SK-MEL-5 (cell line): Measurements from ENCODE around the gene TMEM80. TPM values are rescaled to one million over a fixed set of nuclear protein-coding genes. Genes with fewer than 3 reads are reported as not detected.

Experiments
- DNase-seq: peaks from one replicate; pipeline ENCODE4 v3.0.0-alpha.2; 2016; ENCODE audit warnings: low read depth, low spot score
- in situ Hi-C: cut with HindIII; loops from 2 replicates; pipeline ENCODE4 v1.10.0; 2016; ENCODE audit warnings: low sequenced_read_pairs, high pct_unique_total_duplicates, low pct_unique_long_range_greater_than_20kb
- total RNA-seq: library from RNA; depleted of rRNA; stranded (reverse); fragments of >200 nt; shearing (Covaris generic); gene quantifications from 2 replicates; pipeline ENCODE4 v1.2.3, GENCODE V29; 2014

TMEM80 gene
- total RNA-seq, 1 experiment from 2014 or later, result 10.8 TPM

- in situ Hi-C loops, result no loop called here
- DNase-seq, result no peak
These were observed 12.3 kb downstream of the TMEM80 start for GRCh38 chr11:707817-708420.

GRCh38 chr11:708511-708910, 12.9 kb downstream of the TMEM80 start:
- no peak for DNase-seq
- in situ Hi-C loops, result no loop called here

DNA sequence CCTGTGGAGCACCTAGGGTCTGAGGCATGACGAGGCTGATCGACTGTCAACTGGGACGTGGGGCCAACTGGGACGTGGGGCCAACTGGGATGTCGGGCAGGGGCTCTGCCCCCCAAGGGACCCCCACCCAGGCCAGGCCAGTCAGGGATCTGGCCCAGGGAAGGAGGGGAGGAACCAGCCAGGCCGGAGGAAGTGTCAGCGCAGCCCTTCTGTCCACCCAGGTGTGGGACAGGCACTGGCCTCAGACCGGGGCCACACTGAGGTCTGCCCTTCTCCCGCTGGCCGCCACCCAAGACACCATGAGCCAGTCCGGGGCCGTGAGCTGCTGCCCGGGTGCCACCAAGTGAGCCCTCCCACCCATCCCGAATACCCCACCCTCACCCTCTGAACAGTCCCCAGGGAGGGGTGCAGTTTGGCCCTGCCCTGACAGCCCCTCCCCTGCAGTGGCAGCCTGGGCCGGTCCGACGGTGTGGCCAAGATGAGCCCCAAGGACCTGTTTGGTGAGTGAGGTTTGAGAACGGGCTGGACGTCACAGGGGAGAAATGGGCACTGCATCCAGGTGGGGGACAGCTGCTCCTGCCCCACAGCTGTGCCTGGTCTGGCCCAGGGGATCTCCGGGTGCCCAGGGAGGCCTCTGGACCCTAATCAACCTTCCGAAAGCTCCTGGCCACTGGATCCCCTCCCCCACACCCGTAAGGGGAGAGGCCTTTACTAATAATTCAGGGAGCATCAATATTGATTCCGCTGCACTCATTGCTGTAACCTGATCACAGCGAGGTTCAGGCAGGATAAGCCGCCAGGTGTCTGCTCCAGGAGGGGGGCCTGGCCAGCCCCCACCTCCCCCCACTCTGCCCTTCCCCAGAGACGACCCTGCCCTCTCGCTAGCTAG, 13.7 kb downstream of the TMEM80 start:
- DNase-seq, result no peak
- in situ Hi-C loops, result no loop called here

GRCh38 chr11:714436-714835, 18.8 kb downstream of the TMEM80 start:
- DNase-seq, result no peak

GRCh38 chr11:719214-720016, 23.8 kb downstream of the TMEM80 start:
- no peak for DNase-seq
- in situ Hi-C loops, result no loop called here

More at GRCh38 chr11:714436-714835, 18.8 kb downstream of the TMEM80 start:
- in situ Hi-C loops, result no loop called here

- no peak for DNase-seq
- in situ Hi-C loops, result no loop called here
These were observed 24.5 kb downstream of the TMEM80 start for GRCh38 chr11:720017-720641.

- DNase-seq, result no peak
These were observed 25.1 kb downstream of the TMEM80 start for GRCh38 chr11:720642-721246.

GRCh38 chr11:721247-721740, 25.7 kb downstream of the TMEM80 start:
- in situ Hi-C loops, result no loop called here

More at GRCh38 chr11:720642-721246, 25.1 kb downstream of the TMEM80 start:
- in situ Hi-C loops, result no loop called here

DNA sequence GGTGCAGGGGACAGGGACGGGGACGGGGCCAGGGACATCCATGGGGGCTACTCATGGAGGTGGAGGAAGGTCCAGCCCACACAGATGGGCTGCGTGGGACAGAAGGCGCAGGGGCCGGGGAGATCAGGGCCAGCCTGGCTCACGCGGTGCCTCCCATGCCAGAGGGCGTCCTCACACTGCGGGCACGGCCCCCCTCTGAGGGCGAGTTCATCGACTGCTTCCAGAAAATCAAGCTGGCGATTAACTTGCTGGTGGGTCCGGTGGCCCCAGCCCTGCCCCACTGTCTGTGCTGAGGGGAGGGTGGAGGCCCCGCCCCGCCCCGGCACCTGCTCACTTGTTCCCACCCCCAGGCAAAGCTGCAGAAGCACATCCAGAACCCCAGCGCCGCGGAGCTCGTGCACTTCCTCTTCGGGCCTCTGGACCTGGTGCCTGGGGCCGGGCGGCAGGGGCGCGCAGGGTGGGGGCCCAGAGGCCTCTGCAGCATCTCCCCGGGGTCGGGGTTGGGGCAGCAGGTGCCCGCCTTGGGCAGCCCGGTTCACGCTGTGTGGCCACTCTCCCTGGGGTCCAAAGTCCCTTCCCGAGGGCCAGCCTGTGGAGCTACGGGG, 26.2 kb downstream of the TMEM80 start:
- in situ Hi-C loops, result no loop called here
- DNase-seq, result no peak

More at GRCh38 chr11:721247-721740, 25.7 kb downstream of the TMEM80 start:
- no peak for DNase-seq

- in situ Hi-C loops, result no loop called here
- DNase-seq, result no peak
These were observed 26.8 kb downstream of the TMEM80 start for GRCh38 chr11:722346-722811.

DNA sequence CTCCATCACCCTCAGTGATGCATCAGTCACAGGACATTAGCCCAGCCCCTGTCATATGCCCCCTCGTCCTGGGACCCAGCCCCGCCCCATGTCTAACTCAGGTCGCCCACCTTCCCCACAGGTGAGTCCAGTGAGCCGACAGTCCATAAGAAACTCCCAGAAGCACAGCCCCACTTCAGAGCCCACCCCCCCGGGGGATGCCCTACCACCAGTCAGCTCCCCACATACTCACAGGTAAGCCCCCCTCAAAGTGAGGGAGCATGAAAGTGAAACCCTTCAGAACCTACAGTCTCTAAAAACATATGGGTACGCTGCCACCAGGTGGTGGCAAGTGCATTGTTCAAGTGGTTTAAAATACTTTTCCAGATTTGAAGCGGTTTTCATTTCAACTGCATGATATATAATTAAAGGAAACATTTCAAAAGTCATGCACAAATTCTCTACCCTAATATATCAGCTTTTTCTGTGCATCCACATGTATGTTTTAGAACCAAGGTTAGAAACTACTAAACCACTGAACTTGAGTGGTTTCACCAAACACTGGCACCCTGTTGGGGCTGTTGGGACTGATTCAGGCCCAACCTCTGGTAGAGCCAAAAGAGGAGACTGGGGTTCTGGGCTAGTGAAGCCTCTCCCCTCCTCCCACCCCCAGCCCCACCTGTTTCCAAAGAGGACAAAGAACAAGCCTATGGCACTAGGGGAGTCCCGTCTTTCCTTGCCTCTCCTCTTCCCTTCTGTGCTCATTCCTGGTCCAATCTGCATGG, 27.7 kb downstream of the TMEM80 start:
- in situ Hi-C loops, result no loop called here
- DNase-seq, result peak; percentile 60

DNA sequence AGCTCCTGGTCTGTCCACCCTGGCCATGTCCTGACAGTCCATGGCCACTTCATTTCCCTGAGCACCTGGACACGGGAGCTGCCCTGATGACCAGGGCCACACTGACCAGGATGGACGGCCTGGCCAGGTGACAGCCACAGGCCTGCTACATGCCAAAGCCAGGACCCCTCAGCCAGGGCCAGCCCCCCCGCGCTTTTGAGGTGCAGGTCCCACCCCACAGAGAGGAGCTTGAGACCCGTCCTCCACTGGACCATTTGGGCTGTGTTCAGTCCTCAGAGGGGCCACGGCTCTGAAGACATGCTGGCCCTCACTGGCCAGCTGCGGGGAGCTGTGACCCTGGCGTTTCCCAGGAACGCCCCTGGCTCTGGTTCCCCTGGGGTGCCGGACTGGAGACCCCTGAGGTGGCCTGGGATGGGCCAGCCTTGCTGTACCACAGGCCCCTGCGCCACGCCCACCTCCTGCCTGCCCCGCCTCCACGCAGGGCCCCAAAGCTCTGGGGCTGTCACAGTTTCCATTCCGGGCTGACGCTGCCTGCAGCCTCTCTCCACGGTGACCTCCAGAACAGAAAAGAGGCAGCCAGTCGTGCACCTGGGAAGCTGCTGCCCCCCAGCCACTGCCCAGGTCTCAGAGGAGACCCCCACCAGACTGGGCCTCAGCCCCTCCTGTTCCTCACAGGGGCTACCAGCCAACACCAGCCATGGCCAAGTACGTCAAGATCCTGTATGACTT, 28.6 kb downstream of the TMEM80 start:
- in situ Hi-C loops, result no loop called here
- DNase-seq, result no peak

GRCh38 chr11:724778-725386, 29.3 kb downstream of the TMEM80 start:
- in situ Hi-C loops, result no loop called here

DNA sequence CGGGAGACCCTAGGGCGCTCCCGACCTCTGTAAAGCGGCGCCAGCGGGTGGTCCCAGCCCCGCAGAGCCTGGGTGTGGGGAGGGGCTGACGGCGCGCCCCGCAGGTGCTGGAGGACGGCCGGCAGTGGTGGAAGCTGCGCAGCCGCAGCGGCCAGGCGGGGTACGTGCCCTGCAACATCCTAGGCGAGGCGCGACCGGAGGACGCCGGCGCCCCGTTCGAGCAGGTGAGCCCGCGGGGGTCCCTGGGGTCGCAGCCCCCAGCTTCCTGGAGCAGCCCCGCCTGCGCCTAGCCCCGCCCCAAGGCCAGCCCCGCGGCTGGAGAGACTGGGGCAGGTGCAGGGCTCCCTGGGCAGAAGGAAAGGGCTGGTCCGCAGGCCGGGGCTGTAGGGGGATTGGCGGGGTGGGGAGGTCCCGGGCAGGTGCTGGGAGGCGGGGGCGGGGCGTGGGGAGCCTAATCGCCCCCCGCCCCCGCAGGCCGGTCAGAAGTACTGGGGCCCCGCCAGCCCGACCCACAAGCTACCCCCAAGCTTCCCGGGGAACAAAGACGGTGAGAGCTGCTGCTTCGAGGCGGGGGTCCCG, 30.1 kb downstream of the TMEM80 start:
- DNase-seq, result no peak
- in situ Hi-C loops, result no loop called here

More at GRCh38 chr11:724778-725386, 29.3 kb downstream of the TMEM80 start:
- DNase-seq, result no peak
